GM12873 (cell line): ENCODE results near the gene SPEM1.

Source experiments
- CTCF ChIP-seq: IDR thresholded peaks from 2 replicates; pipeline ENCODE4 v1.5.1; 2012; ENCODE audit warnings: low read depth, mild to moderate bottlenecking, moderate library complexity, low read length, control low read depth; ENCODE audit not compliant: insufficient read depth; ENCODE audit errors: missing control alignments

SPEM1 gene

GRCh38 chr17:7468804-7469389, 48.8 kb downstream of the SPEM1 start:
- TF ChIP-seq CTCF: no peak
